ENCODE results near the gene SH3GLB1. TPM values are rescaled to one million over a fixed set of nuclear protein-coding genes. Genes with fewer than 3 reads are reported as not detected.

SH3GLB1 gene
- total RNA-seq, 1 experiment from 2014 or later: 36.6 TPM

DNA sequence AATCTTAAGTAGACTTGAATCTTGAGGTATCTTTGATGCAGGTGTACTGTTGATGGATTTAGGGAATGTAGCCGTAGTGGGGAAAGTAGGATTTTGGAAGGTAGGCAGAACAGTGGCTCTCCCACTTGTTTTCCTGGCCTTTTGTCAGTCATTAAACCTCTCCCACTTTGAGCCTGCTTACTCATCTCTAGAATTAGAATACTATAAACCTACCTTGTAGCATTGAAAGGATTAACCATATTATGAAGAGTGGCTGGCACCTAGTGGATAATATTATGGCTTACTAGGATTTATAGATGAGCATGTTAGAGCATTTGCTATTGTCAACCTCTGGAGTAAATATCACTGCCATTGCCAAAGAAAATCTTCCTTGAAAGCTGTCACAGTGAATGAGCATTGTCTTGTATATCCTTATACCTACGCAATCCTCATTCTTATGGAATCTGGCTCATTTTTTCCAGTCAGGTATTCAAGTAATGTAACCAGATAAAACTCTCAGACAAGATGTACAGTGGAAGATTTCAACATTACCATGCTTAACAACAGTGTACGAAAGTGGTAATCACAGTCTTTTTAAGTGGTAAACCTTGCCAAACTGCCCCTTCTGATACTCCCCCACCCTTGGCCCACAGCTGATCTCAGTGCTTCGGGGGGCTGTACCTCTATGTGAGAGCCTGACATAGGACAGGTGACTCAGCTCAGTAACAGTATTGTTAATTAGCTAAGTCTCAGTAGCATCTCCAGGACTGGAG lies 44.4 kb downstream of the SH3GLB1 start:
- no peak overlapping the region for H2BK5ac ChIP-seq (ENCODE audit: insufficient read length, low read length)
- H3K79me1 ChIP-seq (ENCODE audit: insufficient read depth, low read depth, low read length, poor library complexity, severe bottlenecking): no peaks in the 10 kb centered on the region
- Mint-ChIP-seq H3K4me1 (peaks cover 13 to 14% of the 10 kb centered on the region in 2 experiments), H3K27me3 (ENCODE audit: low read depth) (no peaks in the 10 kb centered on the region), H3K9me3 (no peaks in the 10 kb centered on the region), H3K36me3 (ENCODE audit: insufficient read depth in 1 of 3, low read depth in 3 of 3) (peaks cover 3 to 8% (median 5%) of the 10 kb centered on the region in 3 experiments; a peak in 6 of 7 replicates), H3K4me3 (no peak overlapping the region), H3K27ac (no peak overlapping the region)
- H2BK120ac ChIP-seq (ENCODE audit: low read depth, low read length, poor library complexity, severe bottlenecking): no peak overlapping the region
- H2BK15ac ChIP-seq (ENCODE audit: low read depth, low read length): no peak overlapping the region
- H3K23me2 ChIP-seq (ENCODE audit: insufficient read length, low read depth, low read length, poor library complexity, severe bottlenecking): no peaks in the 10 kb centered on the region
- no peak overlapping the region for H2AK5ac ChIP-seq (ENCODE audit: insufficient read length, low read length)
- H3K4ac ChIP-seq (ENCODE audit: low read depth, low read length): no peak overlapping the region
- no peak overlapping the region for H3K56ac ChIP-seq (ENCODE audit: insufficient read length, low read depth, low read length)
- H3K18ac ChIP-seq (ENCODE audit: insufficient read length, low read depth, low read length): no peak overlapping the region
- no peak overlapping the region for H2BK12ac ChIP-seq (ENCODE audit: insufficient read length, low read depth, low read length)
- no peak overlapping the region for H4K91ac ChIP-seq (ENCODE audit: insufficient read length, low read depth, low read length)
- no CpG with 5 or more reads among the region's 4 CpGs for WGBS (ENCODE audit: extremely low coverage, insufficient read length, low lambda C conversion rate)
- H3K14ac ChIP-seq (ENCODE audit: insufficient read depth, low read length): no peak overlapping the region
- no peak overlapping the region for H3K27ac ChIP-seq (ENCODE audit: insufficient read length, low read depth, low read length)
- no peaks in the 10 kb centered on the region for H3K4me1 ChIP-seq (ENCODE audit: insufficient read depth, low read length)
- no peak overlapping the region for H2AFZ ChIP-seq (ENCODE audit: low read length)
- no peak overlapping the region for H2BK20ac ChIP-seq (ENCODE audit: low read depth, low read length, poor library complexity, severe bottlenecking)
- H3K9ac ChIP-seq (ENCODE audit: extremely low read depth, insufficient read length, low read length): no peak overlapping the region
- TF ChIP-seq CTCF (conservative IDR thresholded peaks at IDR 0.05): no peak
- H3K79me2 ChIP-seq (ENCODE audit: insufficient read depth, low read length): no peaks in the 10 kb centered on the region
- no peak overlapping the region for H3K4me2 ChIP-seq (ENCODE audit: insufficient read depth, insufficient read length, low read length)
- DNase-seq: no peak
- H4K8ac ChIP-seq (replicated peaks; ENCODE audit: insufficient read length, low read depth, low read length): no peak overlapping the region
- no peak overlapping the region for H3K23ac ChIP-seq (ENCODE audit: insufficient read length, low read depth, low read length)
- no peaks in the 10 kb centered on the region for H3K27me3 ChIP-seq (ENCODE audit: insufficient read depth, low read length)
- H4K5ac ChIP-seq (ENCODE audit: insufficient read length, low read depth, low read length): no peak overlapping the region
- no peaks in the 10 kb centered on the region for H3K9me3 ChIP-seq (ENCODE audit: control insufficient read depth, low read depth, low read length)
- H4K20me1 ChIP-seq (ENCODE audit: control insufficient read depth, insufficient read depth, insufficient read length): no peaks in the 10 kb centered on the region
- H3T11ph ChIP-seq (ENCODE audit: low read length): no peak overlapping the region

Measured in H9 (cell line).